Gastroesophageal sphincter (tissue), 3 donors: ENCODE results near the gene SIPA1L2.

Source experiments
- POLR2A ChIP-seq, 2 donors: fragments of 450-650 bp; IDR thresholded peaks; one replicate each; pipeline ENCODE4 v1.6.1; 2017; ENCODE audit warnings: antibody characterized with exemption in 2 of 2, mild to moderate bottlenecking in 2 of 2, moderate library complexity in 1 of 2
- POLR2AphosphoS5 ChIP-seq: sonication (generic); formaldehyde crosslinking; IDR thresholded peaks from one replicate; pipeline ENCODE4 v1.6.1; 2017; ENCODE audit warnings: antibody characterized with exemption
- TF ChIP-seq, protein P1 (sequence below), 4 experiments: fragments of 200-600 bp in 2 of 4; fragments of 450-650 bp in 2 of 4; sonication (generic) in 1 of 4; IDR thresholded peaks; one replicate each; pipeline ENCODE4 v1.5.1; 2017 to 2019; ENCODE audit warnings: antibody characterized with exemption in 4 of 4, mild to moderate bottlenecking in 2 of 4, moderate library complexity in 2 of 4

- TF ChIP-seq, protein P1, sequence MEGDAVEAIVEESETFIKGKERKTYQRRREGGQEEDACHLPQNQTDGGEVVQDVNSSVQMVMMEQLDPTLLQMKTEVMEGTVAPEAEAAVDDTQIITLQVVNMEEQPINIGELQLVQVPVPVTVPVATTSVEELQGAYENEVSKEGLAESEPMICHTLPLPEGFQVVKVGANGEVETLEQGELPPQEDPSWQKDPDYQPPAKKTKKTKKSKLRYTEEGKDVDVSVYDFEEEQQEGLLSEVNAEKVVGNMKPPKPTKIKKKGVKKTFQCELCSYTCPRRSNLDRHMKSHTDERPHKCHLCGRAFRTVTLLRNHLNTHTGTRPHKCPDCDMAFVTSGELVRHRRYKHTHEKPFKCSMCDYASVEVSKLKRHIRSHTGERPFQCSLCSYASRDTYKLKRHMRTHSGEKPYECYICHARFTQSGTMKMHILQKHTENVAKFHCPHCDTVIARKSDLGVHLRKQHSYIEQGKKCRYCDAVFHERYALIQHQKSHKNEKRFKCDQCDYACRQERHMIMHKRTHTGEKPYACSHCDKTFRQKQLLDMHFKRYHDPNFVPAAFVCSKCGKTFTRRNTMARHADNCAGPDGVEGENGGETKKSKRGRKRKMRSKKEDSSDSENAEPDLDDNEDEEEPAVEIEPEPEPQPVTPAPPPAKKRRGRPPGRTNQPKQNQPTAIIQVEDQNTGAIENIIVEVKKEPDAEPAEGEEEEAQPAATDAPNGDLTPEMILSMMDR (IDR thresholded peaks at IDR 0.05): no peak
- TF ChIP-seq POLR2A (IDR thresholded peaks at IDR 0.05): no peak
- TF ChIP-seq POLR2AphosphoS5: no peak
These were observed 39.2 kb downstream of the SIPA1L2 start for GRCh38 chr1:232590744-232591082.
